Fibroblast of villous mesenchyme (primary cell): ENCODE measurements around the gene CNPY3. TPM values are rescaled to one million over a fixed set of nuclear protein-coding genes. Genes with fewer than 3 reads are reported as not detected.
A peak's percentile ranks its signal among the peaks of the same experiment; 100 is the strongest.
"Not testable (repeated sequence)": the region's sequence is repeated elsewhere in the genome, so short reads cannot be mapped to it uniquely, and the experiment has no call there.

ENCODE experiments used
- DNase-seq: peaks from one replicate; pipeline ENCODE4 v3.0.0-alpha.2; 2010; ENCODE audit warnings: low read depth
- H3K4me3 ChIP-seq: 2 replicates; pipeline ENCODE4 v1.5.1; 2011; ENCODE audit warnings: low read depth, mild to moderate bottlenecking, low read length
- CTCF ChIP-seq: IDR thresholded peaks from 2 replicates; pipeline ENCODE4 v1.5.1; 2012; ENCODE audit warnings: low read depth, mild to moderate bottlenecking, low read length; ENCODE audit not compliant: insufficient read depth
- total RNA-seq: library from RNA; depleted of rRNA; stranded (reverse); fragments of >200 nt; gene quantifications from 2 replicates; pipeline ENCODE4 v1.2.3, GENCODE V29; 2012

CNPY3 gene
- total RNA-seq, 1 donor = 36.7 TPM

DNA sequence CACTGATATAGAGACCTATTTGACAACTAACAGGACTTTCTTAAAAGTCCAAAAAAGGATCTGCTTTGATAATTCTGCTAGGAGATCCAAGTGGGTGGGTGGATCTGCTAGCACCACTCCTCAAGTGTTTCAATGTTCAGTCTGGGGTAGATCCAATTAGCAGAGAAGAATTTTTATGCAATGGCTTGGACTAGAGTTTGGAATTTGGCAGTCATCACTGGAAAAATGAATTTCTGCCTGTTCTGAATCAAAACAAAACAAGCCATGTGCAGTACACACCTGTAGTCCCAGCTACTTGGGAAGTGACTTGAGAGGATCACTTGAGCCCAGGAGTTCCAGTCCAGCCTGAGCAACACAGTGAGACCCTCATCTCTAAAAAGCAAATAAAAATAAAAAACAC is 18.7 kb downstream of the CNPY3 start:
- DNase-seq = no peak
- H3K4me3 ChIP-seq = no peak overlapping the region
- TF ChIP-seq CTCF = no peak

DNA sequence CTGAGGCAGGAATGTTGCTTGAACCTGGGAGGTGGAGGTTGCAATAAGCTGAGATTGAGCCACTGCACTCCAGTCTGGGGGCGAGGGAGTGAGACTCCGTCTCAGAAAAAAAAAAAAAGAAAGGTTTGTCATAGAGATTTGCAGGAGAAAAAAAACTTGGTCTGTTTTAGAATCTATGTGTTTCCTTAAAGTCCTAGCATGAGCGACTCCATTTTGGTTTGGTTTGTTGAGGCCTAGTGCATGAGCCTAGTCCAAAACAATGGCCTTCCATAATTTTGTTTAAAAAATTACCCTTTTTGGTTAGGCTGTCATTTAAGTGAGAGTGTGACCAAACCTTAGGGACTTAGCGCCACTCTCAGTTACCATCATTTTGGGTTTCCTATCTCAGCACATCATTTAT is 23.1 kb downstream of the CNPY3 start:
- H3K4me3 ChIP-seq = no peak overlapping the region
- TF ChIP-seq CTCF = no peak
- no peak for DNase-seq

- not testable (repeated sequence) for DNase-seq, H3K4me3 ChIP-seq
These were observed 25.1 kb downstream of the CNPY3 start for GRCh38 chr6:42954405-42954804.

DNA sequence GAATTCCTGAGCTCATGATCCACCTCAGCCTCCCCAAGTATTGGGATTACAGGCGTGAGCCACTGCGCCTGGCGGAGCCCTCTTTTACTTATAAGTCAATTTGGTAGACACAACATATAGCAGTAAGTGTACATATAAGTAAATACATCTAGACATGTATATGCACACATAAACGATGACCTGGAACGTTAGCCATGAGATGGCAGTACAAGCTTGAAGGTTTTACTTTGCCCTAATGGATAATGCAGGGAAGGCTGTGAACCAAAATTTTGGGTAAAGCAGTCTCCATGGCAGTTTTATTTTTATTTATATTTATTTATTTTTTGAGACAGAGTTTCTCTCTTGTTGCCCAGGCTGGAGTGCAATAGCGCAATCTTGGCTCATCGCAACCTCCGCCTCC is 28.8 kb downstream of the CNPY3 start:
- DNase-seq = no peak
- H3K4me3 ChIP-seq = no peak overlapping the region
- TF ChIP-seq CTCF = no peak

DNA sequence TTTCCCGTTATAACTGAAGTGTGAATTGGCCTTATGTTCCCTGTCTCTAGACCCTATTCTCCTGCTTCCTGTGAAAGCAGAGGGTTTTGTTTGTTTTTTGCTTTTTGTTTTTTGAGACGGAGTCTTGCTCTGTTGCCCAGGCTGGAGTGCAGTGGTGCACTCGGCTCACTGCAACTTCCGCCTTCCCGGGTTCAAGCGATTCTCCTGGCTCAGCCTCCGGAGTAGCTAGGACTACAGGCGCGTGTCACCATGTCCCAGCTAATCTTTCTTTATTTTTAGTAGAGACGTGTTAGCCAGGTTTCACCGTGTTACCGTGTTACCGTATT is 30.6 kb downstream of the CNPY3 start:
- peak overlapping the region; percentile 59 for H3K4me3 ChIP-seq
- TF ChIP-seq CTCF = no peak
- DNase-seq = no peak

GRCh38 chr6:42960243-42961019 is 31.2 kb downstream of the CNPY3 start, which contains the start of gene GNMT:
Gene GNMT (plus strand): TSS chr6:42960754. CDS start chr6:42960768, 14 bp downstream.
- peak within 1 kb of the TSS; percentile 59 for H3K4me3 ChIP-seq
- TF ChIP-seq CTCF = no peak
- DNase-seq = peak; percentile 28

DNA sequence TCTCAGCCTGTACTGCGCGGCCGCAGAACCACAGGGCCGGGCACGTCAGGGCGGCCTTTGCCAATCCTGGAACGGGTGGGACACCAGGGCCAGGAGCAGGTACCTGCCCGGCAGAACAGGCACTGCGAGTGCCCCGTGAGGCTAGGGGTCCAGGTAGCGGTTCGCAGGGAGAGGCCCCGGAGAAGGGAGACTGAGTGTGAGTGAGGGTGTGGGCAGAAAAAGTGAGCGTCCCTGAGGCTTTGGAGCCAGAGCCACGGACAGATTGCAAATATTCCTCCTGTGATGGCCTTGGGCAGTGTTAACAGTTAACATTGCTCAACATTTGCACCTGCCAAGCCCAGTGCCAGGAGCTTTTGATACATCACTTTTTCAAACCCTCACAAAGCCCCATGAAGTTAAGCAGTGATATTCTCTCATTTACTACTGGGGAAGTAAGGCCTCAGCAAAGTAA is 31.8 kb downstream of the CNPY3 start:
- DNase-seq = no peak
- TF ChIP-seq CTCF = no peak
- H3K4me3 ChIP-seq = peak overlapping the region; percentile 59
